ENCODE results near the gene MAPK9.

Gene MAPK9

DNA sequence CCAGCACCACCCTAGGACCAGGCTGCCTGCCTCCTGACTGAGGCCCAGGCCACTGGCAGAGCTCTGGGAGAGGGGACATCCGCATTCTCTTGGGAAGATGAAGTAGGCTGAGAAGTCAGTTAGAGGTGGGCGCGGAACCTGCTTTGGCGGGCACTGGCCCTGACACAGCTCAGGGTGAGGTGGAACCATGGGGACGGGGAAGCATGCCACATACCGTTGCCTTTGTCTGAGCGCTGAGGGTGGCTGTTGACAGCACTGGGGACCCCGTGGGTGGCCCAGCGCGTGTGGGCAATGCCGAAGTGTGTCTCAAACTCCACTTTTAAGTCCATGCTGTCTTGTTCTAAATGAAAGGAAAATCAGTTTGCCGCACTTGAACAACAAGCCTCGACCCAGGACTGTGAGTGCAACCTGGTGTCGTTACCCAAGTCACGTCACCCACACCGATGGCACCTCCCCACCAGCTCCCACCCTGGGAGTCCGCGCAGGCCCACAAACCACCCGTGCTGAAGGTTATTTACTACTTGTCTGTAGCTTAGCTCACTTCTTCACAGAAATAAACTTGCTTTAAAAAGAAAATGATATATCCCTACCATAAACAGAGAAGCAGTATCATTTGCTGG, 43.8 kb upstream of the MAPK9 start:
- FAIRE-seq (no peak), DNase-seq (ENCODE audit: insufficient read length, low spot score) (no peak)
- TF ChIP-seq, protein P1, sequence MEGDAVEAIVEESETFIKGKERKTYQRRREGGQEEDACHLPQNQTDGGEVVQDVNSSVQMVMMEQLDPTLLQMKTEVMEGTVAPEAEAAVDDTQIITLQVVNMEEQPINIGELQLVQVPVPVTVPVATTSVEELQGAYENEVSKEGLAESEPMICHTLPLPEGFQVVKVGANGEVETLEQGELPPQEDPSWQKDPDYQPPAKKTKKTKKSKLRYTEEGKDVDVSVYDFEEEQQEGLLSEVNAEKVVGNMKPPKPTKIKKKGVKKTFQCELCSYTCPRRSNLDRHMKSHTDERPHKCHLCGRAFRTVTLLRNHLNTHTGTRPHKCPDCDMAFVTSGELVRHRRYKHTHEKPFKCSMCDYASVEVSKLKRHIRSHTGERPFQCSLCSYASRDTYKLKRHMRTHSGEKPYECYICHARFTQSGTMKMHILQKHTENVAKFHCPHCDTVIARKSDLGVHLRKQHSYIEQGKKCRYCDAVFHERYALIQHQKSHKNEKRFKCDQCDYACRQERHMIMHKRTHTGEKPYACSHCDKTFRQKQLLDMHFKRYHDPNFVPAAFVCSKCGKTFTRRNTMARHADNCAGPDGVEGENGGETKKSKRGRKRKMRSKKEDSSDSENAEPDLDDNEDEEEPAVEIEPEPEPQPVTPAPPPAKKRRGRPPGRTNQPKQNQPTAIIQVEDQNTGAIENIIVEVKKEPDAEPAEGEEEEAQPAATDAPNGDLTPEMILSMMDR (IDR thresholded peaks at IDR 0.05; ENCODE audit: insufficient read depth, missing control alignments), result no peak

DNA sequence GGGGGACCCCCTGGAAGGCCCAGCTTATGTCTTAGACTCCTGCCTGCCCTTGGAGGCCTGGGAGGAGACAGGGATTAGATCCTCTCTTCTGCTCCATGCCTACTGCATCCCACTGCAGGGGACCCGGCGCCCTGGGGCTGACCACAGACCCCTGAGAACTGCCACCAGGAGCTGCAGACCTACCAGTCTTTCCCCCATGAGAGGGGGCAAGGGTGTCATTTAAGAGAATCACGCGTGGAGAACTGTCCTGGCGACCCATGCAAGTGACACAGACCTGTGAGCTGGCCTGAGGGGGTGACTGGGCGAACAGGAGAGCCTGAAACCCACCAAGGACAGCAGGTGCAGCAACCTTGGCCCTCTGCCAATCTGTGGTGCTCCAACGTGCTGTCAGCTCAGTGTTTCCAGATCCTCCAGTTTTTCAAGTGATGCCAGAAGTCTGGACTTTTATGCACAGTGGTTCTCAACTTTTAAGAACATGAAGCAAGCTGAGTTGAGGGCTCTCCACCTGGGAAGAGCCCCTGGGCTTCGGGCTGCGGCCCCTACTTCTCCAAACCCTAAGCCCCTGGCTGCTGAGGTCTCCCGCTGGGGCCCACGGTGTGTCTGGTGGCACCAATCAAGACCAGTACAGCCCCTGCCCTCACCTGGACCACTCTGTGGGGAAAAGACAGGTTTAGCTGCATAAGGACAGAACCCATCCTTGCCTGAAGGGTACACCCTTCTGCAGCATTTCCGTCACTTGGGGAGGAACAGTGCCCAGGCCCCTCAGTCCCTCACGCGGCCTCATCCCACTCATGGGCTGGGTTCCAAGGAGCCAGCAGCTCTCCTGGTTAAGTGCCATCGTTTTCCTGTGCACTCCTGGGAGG, 43.1 kb upstream of the MAPK9 start:
- TF ChIP-seq, protein P1 (IDR thresholded peaks at IDR 0.05; ENCODE audit: insufficient read depth, missing control alignments), result no peak
- no peak for DNase-seq (ENCODE audit: insufficient read length, low spot score)
- FAIRE-seq, result no peak

DNA sequence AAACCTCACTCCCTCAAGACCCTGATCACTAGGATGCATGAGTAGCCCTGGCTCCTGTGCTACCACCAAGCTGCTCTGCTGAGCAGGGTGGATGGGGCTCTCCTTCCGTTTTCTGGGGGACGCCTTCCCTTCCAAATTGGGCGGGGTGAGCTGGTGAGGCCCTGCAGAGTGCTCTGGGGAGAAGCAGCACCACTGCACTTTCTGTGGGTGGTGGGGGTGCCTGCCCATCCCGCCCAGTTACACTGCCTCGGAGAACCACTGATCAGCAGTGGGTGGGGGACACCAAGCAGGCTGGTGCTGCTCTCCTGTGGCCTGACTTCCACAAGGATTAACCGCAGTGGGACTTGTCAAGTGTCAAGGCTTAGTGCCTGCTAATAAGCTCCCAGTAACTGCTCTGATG, 42.3 kb upstream of the MAPK9 start:
- no peak for FAIRE-seq
- TF ChIP-seq, protein P1 (IDR thresholded peaks at IDR 0.05; ENCODE audit: insufficient read depth, missing control alignments), result no peak

DNA sequence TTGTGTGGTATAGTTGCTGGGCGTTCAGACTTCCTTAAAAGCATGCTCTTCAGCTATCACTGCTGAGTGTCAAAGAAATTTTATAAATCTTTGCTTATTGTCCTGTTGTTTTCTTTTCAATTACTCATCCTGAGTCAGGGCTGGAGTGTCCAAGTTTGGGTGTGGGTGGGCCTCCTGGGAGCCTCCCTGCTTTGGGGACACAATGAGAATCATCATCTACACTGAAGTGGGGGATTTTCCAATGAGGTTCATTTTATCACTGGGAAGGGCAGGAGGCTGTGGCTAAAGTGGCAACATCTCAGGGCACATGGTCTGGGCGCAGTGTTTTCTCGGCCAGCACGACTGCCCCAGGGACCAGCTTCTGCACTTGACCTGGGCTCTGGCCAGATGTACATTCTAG, 41.8 kb upstream of the MAPK9 start:
- TF ChIP-seq, protein P1 (IDR thresholded peaks at IDR 0.05; ENCODE audit: insufficient read depth, missing control alignments), result no peak
- DNase-seq (ENCODE audit: insufficient read length, low spot score), result no peak
- FAIRE-seq, result no peak

More for the DNA sequence above, 42.3 kb upstream of the MAPK9 start:
- DNase-seq (ENCODE audit: insufficient read length, low spot score), result no peak

DNA sequence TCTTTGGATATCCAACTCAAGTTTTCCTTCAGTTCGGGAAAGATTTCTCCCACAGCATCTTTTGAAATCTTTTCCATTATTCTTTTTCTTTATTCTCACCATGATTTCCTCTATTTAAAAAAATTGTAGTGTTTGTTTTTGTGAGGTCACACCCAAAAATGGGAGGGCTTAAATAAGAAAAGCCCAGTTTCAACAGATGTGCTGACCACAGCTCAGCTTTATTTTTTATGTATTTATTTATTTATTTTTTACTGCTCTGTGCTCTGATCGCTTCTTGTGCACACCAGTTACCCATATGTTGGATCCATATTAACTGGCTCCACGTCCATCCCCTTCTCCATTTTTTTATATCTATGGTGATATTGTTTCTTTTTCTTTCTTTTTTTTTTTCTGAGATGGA, 41.0 kb upstream of the MAPK9 start:
- DNase-seq (ENCODE audit: insufficient read length, low spot score) (no peak), FAIRE-seq (no peak)
- TF ChIP-seq, protein P1 (IDR thresholded peaks at IDR 0.05; ENCODE audit: insufficient read depth, missing control alignments), result no peak

DNA sequence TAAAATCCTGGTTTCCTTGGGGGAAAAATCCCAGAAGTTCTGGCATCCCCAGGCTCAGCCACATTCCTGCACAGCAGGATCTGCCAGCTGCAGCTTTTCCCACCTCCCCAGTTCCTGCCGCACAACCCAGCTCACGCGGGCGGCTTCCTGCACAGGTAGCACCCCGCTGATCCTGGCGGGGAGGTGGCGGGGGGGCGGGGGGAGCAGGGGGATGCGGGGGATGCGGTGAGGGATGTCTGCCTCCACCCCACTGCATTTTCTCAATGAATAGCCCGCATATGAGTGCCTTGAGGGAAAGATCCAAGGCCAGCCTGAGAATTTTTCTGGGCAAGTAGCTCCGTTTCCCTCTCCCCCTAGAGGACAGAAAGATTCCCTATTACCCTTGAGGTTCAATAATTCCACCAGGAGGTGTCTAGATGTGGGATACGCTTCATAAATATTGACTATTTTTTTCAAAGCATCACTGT, 40.2 kb upstream of the MAPK9 start:
- FAIRE-seq (no peak), DNase-seq (ENCODE audit: insufficient read length, low spot score) (no peak)
- TF ChIP-seq, protein P1 (IDR thresholded peaks at IDR 0.05; ENCODE audit: insufficient read depth, missing control alignments), result no peak

DNA sequence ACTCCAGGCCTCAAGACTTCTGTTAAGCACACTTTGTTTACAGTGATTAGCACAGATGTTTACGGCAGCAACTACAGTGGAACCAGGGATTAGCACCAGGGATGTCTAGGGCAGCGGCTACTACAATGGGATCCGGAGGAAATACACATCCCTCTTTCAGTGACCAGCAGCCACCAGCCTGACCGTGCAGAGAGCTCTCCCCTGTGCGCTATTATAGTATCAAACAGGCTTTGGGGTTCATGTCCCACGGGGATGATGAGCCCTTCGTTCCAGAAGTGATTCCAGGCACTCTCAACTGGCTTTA, 39.7 kb upstream of the MAPK9 start:
- FAIRE-seq, result no peak
- no peak for DNase-seq (ENCODE audit: insufficient read length, low spot score)
- TF ChIP-seq, protein P1 (IDR thresholded peaks at IDR 0.05; ENCODE audit: insufficient read depth, missing control alignments), result no peak
